Measurements from ENCODE around the gene HNRNPR.
A peak's percentile ranks its signal among the peaks of the same experiment; 100 is the strongest.

HNRNPR gene

GRCh38 chr1:23368562-23369334 lies 24.7 kb upstream of the HNRNPR start:
- TF ChIP-seq CTCF (conservative IDR thresholded peaks at IDR 0.05; ENCODE audit: low read depth, low read length), result no peak; the same call in 1 of the 2 replicates
- peak overlapping the region; percentile 94 for H3K4me2 ChIP-seq
- H3K4me1 ChIP-seq (ENCODE audit: low read depth, poor library complexity, severe bottlenecking), result peaks cover 15% of the 10 kb centered on the region
- peak overlapping the region; percentile 67 for H3K27ac ChIP-seq
- peak overlapping the region; percentile 100 for H2AFZ ChIP-seq (ENCODE audit: low read depth)
- H3K27me3 ChIP-seq (ENCODE audit: insufficient read depth, low read depth), result no peaks in the 10 kb centered on the region
- H3K4me3 ChIP-seq (IDR thresholded peaks at IDR 0.05; ENCODE audit: insufficient read depth, low read depth, low read length), result peak overlapping the region; percentile 81
- no peaks in the 10 kb centered on the region for H4K20me1 ChIP-seq (ENCODE audit: insufficient read depth)
- H3K36me3 ChIP-seq (ENCODE audit: insufficient read depth), result no peaks in the 10 kb centered on the region
- peak overlapping the region; percentile 65; the same call in 1 of the 2 replicates for H3K9ac ChIP-seq
- H3K79me2 ChIP-seq (ENCODE audit: insufficient read depth, low read depth), result no peaks in the 10 kb centered on the region

GRCh38 chr1:23367791-23368561 lies 23.9 kb upstream of the HNRNPR start:
- TF ChIP-seq CTCF (conservative IDR thresholded peaks at IDR 0.05; ENCODE audit: low read depth, low read length), result peak; percentile 28; the same call in 1 of the 2 replicates
- peak overlapping the region; percentile 94 for H3K4me2 ChIP-seq
- H3K27ac ChIP-seq, result peak overlapping the region; percentile 67
- peak overlapping the region; percentile 100 for H2AFZ ChIP-seq (ENCODE audit: low read depth)
- H3K27me3 ChIP-seq (ENCODE audit: insufficient read depth, low read depth), result no peaks in the 10 kb centered on the region
- no peaks in the 10 kb centered on the region for H3K79me2 ChIP-seq (ENCODE audit: insufficient read depth, low read depth)
- peak overlapping the region; percentile 29 for H3K4me3 ChIP-seq (IDR thresholded peaks at IDR 0.05; ENCODE audit: insufficient read depth, low read depth, low read length)
- H3K4me1 ChIP-seq (ENCODE audit: low read depth, poor library complexity, severe bottlenecking), result peaks cover 15% of the 10 kb centered on the region
- no peaks in the 10 kb centered on the region; the same call in 1 of the 2 replicates for H3K36me3 ChIP-seq (ENCODE audit: insufficient read depth)
- no peaks in the 10 kb centered on the region for H4K20me1 ChIP-seq (ENCODE audit: insufficient read depth)
- H3K9ac ChIP-seq, result peak overlapping the region; percentile 65; the same call in 1 of the 2 replicates

- Histone ChIP-seq H3K4me1 (ENCODE audit: low read depth, poor library complexity, severe bottlenecking) (peaks cover 15% of the 10 kb centered on the region), H3K4me3 (IDR thresholded peaks at IDR 0.05; ENCODE audit: insufficient read depth, low read depth, low read length) (no peak overlapping the region), H3K9ac (peak overlapping the region; percentile 47; the same call in 1 of the 2 replicates), H4K20me1 (ENCODE audit: insufficient read depth) (no peaks in the 10 kb centered on the region), H3K27ac (peak overlapping the region; percentile 45; the same call in 1 of the 2 replicates), H2AFZ (ENCODE audit: low read depth) (peak overlapping the region; percentile 100), H3K36me3 (ENCODE audit: insufficient read depth) (no peaks in the 10 kb centered on the region; the same call in 1 of the 2 replicates), H3K27me3 (ENCODE audit: insufficient read depth, low read depth) (no peaks in the 10 kb centered on the region), H3K4me2 (peak overlapping the region; percentile 94), H3K79me2 (ENCODE audit: insufficient read depth, low read depth) (no peaks in the 10 kb centered on the region)
- no peak for TF ChIP-seq CTCF (conservative IDR thresholded peaks at IDR 0.05; ENCODE audit: low read depth, low read length)
Measured at GRCh38 chr1:23367451-23367790, 23.3 kb upstream of the HNRNPR start.

GRCh38 chr1:23366598-23366997 lies 22.5 kb upstream of the HNRNPR start:
- TF ChIP-seq CTCF (conservative IDR thresholded peaks at IDR 0.05; ENCODE audit: low read depth, low read length), result no peak
- Histone ChIP-seq H3K27ac (no peak overlapping the region), H3K79me2 (ENCODE audit: insufficient read depth, low read depth) (no peaks in the 10 kb centered on the region), H3K4me2 (no peak overlapping the region; the same call in 1 of the 2 replicates), H3K27me3 (ENCODE audit: insufficient read depth, low read depth) (no peaks in the 10 kb centered on the region), H3K36me3 (ENCODE audit: insufficient read depth) (no peaks in the 10 kb centered on the region; the same call in 1 of the 2 replicates), H2AFZ (ENCODE audit: low read depth) (no peak overlapping the region), H3K4me1 (ENCODE audit: low read depth, poor library complexity, severe bottlenecking) (peaks cover 15% of the 10 kb centered on the region), H3K4me3 (IDR thresholded peaks at IDR 0.05; ENCODE audit: insufficient read depth, low read depth, low read length) (no peak overlapping the region), H4K20me1 (ENCODE audit: insufficient read depth) (no peaks in the 10 kb centered on the region), H3K9ac (no peak overlapping the region)

Measured in KMS-11 (cell line).